Stomach (tissue), 4 donors: Measurements from ENCODE around the gene HOGA1.

Source experiments
- CTCF ChIP-seq, 7 experiments: fragments of 450-650 bp in 4 of 7; fragments of 200-600 bp in 3 of 7; sonication (generic) in 3 of 7; IDR thresholded peaks; one replicate each; pipeline ENCODE4 v1.5.1; 2016 to 2019; ENCODE audit warnings: antibody characterized with exemption in 7 of 7, control low read depth in 2 of 7, mild to moderate bottlenecking in 1 of 7
- POLR2A ChIP-seq, 4 donors: fragments of 450-650 bp; IDR thresholded peaks; one replicate each; pipeline ENCODE4 v1.6.1; 2016; ENCODE audit warnings: antibody characterized with exemption in 4 of 4, control low read depth in 2 of 4, mild to moderate bottlenecking in 1 of 4, moderate library complexity in 1 of 4

- TF ChIP-seq CTCF (IDR thresholded peaks at IDR 0.05): no peak
- TF ChIP-seq POLR2A (IDR thresholded peaks at IDR 0.05): no peak
These were observed 36.2 kb upstream of the HOGA1 start for GRCh38 chr10:97547962-97548361.
